Type B pancreatic cell (in vitro differentiated cells): ENCODE data around the gene HP1BP3. TPM values are rescaled to one million over a fixed set of nuclear protein-coding genes. Genes with fewer than 3 reads are reported as not detected.
A peak's percentile ranks its signal among the peaks of the same experiment; 100 is the strongest.

ENCODE experiments used
- DNase-seq: peaks from one replicate; pipeline ENCODE4 v3.0.0; 2021; ENCODE audit warnings: mixed read lengths; ENCODE audit not compliant: unreplicated experiment; ENCODE audit errors: extremely low spot score
- H3K27ac Mint-ChIP-seq: 2 replicates; pipeline ENCODE4 v1.8.0; 2021; ENCODE audit warnings: mild to moderate bottlenecking, mixed read lengths
- H3K27me3 Mint-ChIP-seq: 2 replicates; pipeline ENCODE4 v1.8.0; 2021; ENCODE audit warnings: mixed read lengths
- H3K36me3 Mint-ChIP-seq: 2 replicates; pipeline ENCODE4 v1.8.0; 2021; ENCODE audit warnings: mixed read lengths
- H3K4me1 Mint-ChIP-seq: one replicate; pipeline ENCODE4 v1.8.0; 2021; ENCODE audit warnings: mixed read lengths; ENCODE audit not compliant: unreplicated experiment
- H3K4me3 Mint-ChIP-seq: 2 replicates; pipeline ENCODE4 v1.8.0; 2021; ENCODE audit warnings: mild to moderate bottlenecking, mixed read lengths
- H3K9me3 Mint-ChIP-seq: 2 replicates; pipeline ENCODE4 v1.8.0; 2021; ENCODE audit warnings: mixed read lengths
- total RNA-seq: library from RNA; stranded (reverse); gene quantifications from 2 replicates; pipeline ENCODE4 v1.2.1, GENCODE V29; 2021; ENCODE audit warnings: low replicate concordance
- TF ChIP-seq, protein P1 (sequence below): fragments of 200-600 bp; sonication (generic); conservative IDR thresholded peaks from 2 replicates; pipeline ENCODE4 v1.5.0; 2021; ENCODE audit warnings: antibody characterized with exemption, mild to moderate bottlenecking

HP1BP3 gene
- total RNA-seq, 1 donor from 2014 or later, result 326 TPM

- Mint-ChIP-seq H3K4me1 (peaks cover 3% of the 10 kb centered on the region), H3K27ac (peak within 1 kb of the TSS; percentile 37)
Measured at GRCh38 chr1:20717452-20718342, 69.4 kb downstream of the HP1BP3 start, which contains the start of gene KIF17. TSS of gene KIF17 (minus strand) at chr1:20718007. CDS start at chr1:20717706, 301 bp downstream.

GRCh38 chr1:20716232-20716631 lies 70.9 kb downstream of the HP1BP3 start:
- H3K9me3 Mint-ChIP-seq, result no peaks in the 10 kb centered on the region
- H3K36me3 Mint-ChIP-seq, result no peaks in the 10 kb centered on the region
- H3K4me1 Mint-ChIP-seq, result no peaks in the 10 kb centered on the region

More at GRCh38 chr1:20717452-20718342, 69.4 kb downstream of the HP1BP3 start, which contains the start of gene KIF17:
- DNase-seq, result peak; percentile 86
- TF ChIP-seq, protein P1, sequence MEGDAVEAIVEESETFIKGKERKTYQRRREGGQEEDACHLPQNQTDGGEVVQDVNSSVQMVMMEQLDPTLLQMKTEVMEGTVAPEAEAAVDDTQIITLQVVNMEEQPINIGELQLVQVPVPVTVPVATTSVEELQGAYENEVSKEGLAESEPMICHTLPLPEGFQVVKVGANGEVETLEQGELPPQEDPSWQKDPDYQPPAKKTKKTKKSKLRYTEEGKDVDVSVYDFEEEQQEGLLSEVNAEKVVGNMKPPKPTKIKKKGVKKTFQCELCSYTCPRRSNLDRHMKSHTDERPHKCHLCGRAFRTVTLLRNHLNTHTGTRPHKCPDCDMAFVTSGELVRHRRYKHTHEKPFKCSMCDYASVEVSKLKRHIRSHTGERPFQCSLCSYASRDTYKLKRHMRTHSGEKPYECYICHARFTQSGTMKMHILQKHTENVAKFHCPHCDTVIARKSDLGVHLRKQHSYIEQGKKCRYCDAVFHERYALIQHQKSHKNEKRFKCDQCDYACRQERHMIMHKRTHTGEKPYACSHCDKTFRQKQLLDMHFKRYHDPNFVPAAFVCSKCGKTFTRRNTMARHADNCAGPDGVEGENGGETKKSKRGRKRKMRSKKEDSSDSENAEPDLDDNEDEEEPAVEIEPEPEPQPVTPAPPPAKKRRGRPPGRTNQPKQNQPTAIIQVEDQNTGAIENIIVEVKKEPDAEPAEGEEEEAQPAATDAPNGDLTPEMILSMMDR, result no peak
- peaks cover 36% of the 10 kb centered on the region for H3K27me3 Mint-ChIP-seq
- H3K36me3 Mint-ChIP-seq, result no peaks in the 10 kb centered on the region
- H3K4me3 Mint-ChIP-seq, result peak within 1 kb of the TSS; percentile 84
- no peaks in the 10 kb centered on the region for H3K9me3 Mint-ChIP-seq

GRCh38 chr1:20715406-20715805 lies 71.7 kb downstream of the HP1BP3 start:
- Mint-ChIP-seq H3K4me3 (no peak overlapping the region), H3K36me3 (no peaks in the 10 kb centered on the region), H3K9me3 (no peaks in the 10 kb centered on the region), H3K27ac (no peak overlapping the region), H3K27me3 (peaks cover 31% of the 10 kb centered on the region), H3K4me1 (peaks cover 5% of the 10 kb centered on the region)
- TF ChIP-seq, protein P1, result no peak
- DNase-seq, result no peak

More at GRCh38 chr1:20716232-20716631, 70.9 kb downstream of the HP1BP3 start:
- TF ChIP-seq, protein P1, result no peak
- H3K4me3 Mint-ChIP-seq, result peak overlapping the region; percentile 84
- H3K27ac Mint-ChIP-seq, result no peak overlapping the region
- DNase-seq, result no peak
- peaks cover 35% of the 10 kb centered on the region for H3K27me3 Mint-ChIP-seq

- no peak for DNase-seq
- peaks cover 13% of the 10 kb centered on the region for H3K27me3 Mint-ChIP-seq
- no peak overlapping the region for H3K4me3 Mint-ChIP-seq
- TF ChIP-seq, protein P1, result no peak
- H3K4me1 Mint-ChIP-seq, result peaks cover 5% of the 10 kb centered on the region
- H3K9me3 Mint-ChIP-seq, result no peaks in the 10 kb centered on the region
- no peaks in the 10 kb centered on the region for H3K36me3 Mint-ChIP-seq
- H3K27ac Mint-ChIP-seq, result no peak overlapping the region
Measured at GRCh38 chr1:20713440-20713839, 73.7 kb downstream of the HP1BP3 start.

- H3K27ac Mint-ChIP-seq, result no peak overlapping the region
- H3K9me3 Mint-ChIP-seq, result no peaks in the 10 kb centered on the region
- no peaks in the 10 kb centered on the region for H3K36me3 Mint-ChIP-seq
- H3K4me3 Mint-ChIP-seq, result no peak overlapping the region
- DNase-seq, result no peak
- TF ChIP-seq, protein P1, result no peak
- peaks cover 9% of the 10 kb centered on the region for H3K27me3 Mint-ChIP-seq
- peaks cover 5% of the 10 kb centered on the region for H3K4me1 Mint-ChIP-seq
Measured at GRCh38 chr1:20712215-20712577, 74.9 kb downstream of the HP1BP3 start.
